IMR-90 (cell line): Measurements from ENCODE around the gene ADIG. TPM values are rescaled to one million over a fixed set of nuclear protein-coding genes. Genes with fewer than 3 reads are reported as not detected.

ENCODE experiments used
- ATAC-seq: fragments of 200-7000 bp; cut with Tn5 transposase; 2 replicates; pipeline ENCODE4 v1.9.1; 2020; ENCODE audit warnings: low read depth, mild to moderate bottlenecking, moderate library complexity
- BruUV-seq: library from RNA; stranded (reverse); fragments of 400-500 nt; replicated peaks from 2 replicates; lab custom pipeline; 2021; lab: Mats Ljungman, UMichigan
- CTCF ChIA-PET: fragments of 300-600 bp; formaldehyde crosslinking; extraction: SDS; loops from one replicate; lab custom pipeline; 2021; ENCODE audit warnings: antibody characterized with exemption; lab: Yijun Ruan, JAX
- POLR2A ChIA-PET: fragments of 300-600 bp; sonication (Branson Sonifier 250); formaldehyde crosslinking; loops from one replicate; lab custom pipeline; 2022; ENCODE audit warnings: antibody characterized with exemption; ENCODE audit not compliant: unreplicated experiment; lab: Charles Lee
- DNase-seq: peaks from one replicate; pipeline ENCODE4 v3.0.0; 2013
- H2AFZ ChIP-seq: replicated peaks from 2 replicates; pipeline ENCODE3; 2013; ENCODE audit warnings: low read length, mild to moderate bottlenecking; ENCODE audit not compliant: poor library complexity
- H2AK5ac ChIP-seq: 2 replicates; pipeline ENCODE4 v1.6.1; 2013; ENCODE audit warnings: low read depth, low read length, inconsistent platforms
- H2AK9ac ChIP-seq: replicated peaks from 2 replicates; pipeline ENCODE3; 2013; ENCODE audit warnings: mild to moderate bottlenecking, low read depth, low read length, moderate library complexity; ENCODE audit not compliant: poor library complexity
- H2BK120ac ChIP-seq: 2 replicates; pipeline ENCODE4 v1.6.1; 2013; ENCODE audit warnings: low read depth, low read length, inconsistent platforms
- H2BK15ac ChIP-seq: 3 replicates; pipeline ENCODE4 v1.6.1; 2013; ENCODE audit warnings: low read depth, low read length, inconsistent platforms
- H2BK20ac ChIP-seq: 2 replicates; pipeline ENCODE4 v1.6.1; 2013; ENCODE audit warnings: low read depth, mild to moderate bottlenecking, inconsistent platforms, low read length, moderate library complexity
- H2BK5ac ChIP-seq: 2 replicates; pipeline ENCODE4 v1.6.1; 2013; ENCODE audit warnings: mild to moderate bottlenecking, low read depth, low read length, inconsistent platforms; ENCODE audit not compliant: poor library complexity, severe bottlenecking
- H3K14ac ChIP-seq: replicated peaks from 2 replicates; pipeline ENCODE4 v1.6.1; 2013; ENCODE audit warnings: low read depth, low read length, inconsistent platforms
- H3K18ac ChIP-seq: 2 replicates; pipeline ENCODE4 v1.6.1; 2013; ENCODE audit warnings: low read depth, low read length, control low read depth
- H3K23ac ChIP-seq: 2 replicates; pipeline ENCODE4 v1.6.1; 2013; ENCODE audit warnings: low read depth, low read length, inconsistent platforms
- H3K27ac ChIP-seq: 2 replicates; pipeline ENCODE4 v1.5.1; 2013; ENCODE audit warnings: mild to moderate bottlenecking, control low read depth, low read length; ENCODE audit not compliant: insufficient read depth
- H3K27me3 ChIP-seq: 2 replicates; pipeline ENCODE4 v1.6.1; 2013; ENCODE audit warnings: low read length; ENCODE audit not compliant: control insufficient read depth, insufficient read depth
- H3K36me3 ChIP-seq: 2 replicates; pipeline ENCODE4 v1.6.1; 2013; ENCODE audit warnings: low read length, mixed read lengths; ENCODE audit not compliant: control insufficient read depth, insufficient read depth
- H3K4ac ChIP-seq: 2 replicates; pipeline ENCODE4 v1.6.1; 2013; ENCODE audit warnings: low read depth, low read length, inconsistent platforms
- H3K4me1 ChIP-seq: 2 replicates; pipeline ENCODE4 v1.6.1; 2013; ENCODE audit warnings: low read length, mixed read lengths; ENCODE audit not compliant: control insufficient read depth, insufficient read depth
- H3K4me2 ChIP-seq: 2 replicates; pipeline ENCODE4 v1.6.1; 2013; ENCODE audit warnings: low read depth, mild to moderate bottlenecking, control low read depth, low read length, moderate library complexity
- H3K4me3 ChIP-seq: 2 replicates; pipeline ENCODE4 v1.5.1; 2013; ENCODE audit warnings: low read depth, mild to moderate bottlenecking, control low read depth, low read length, moderate library complexity; ENCODE audit not compliant: insufficient read depth
- H3K56ac ChIP-seq: 2 replicates; pipeline ENCODE4 v1.6.1; 2013; ENCODE audit warnings: low read length, inconsistent platforms; ENCODE audit not compliant: insufficient read depth; ENCODE audit errors: extremely low read depth
- H3K79me1 ChIP-seq, 2 experiments: 2 replicates each; pipeline ENCODE4 v1.6.1; 2013; ENCODE audit warnings: low read length in 2 of 2, inconsistent platforms in 1 of 2, low read depth in 1 of 2
- H3K9ac ChIP-seq: 2 replicates; pipeline ENCODE4 v1.6.1; 2013; ENCODE audit warnings: low read depth, low read length, control low read depth
- H3K9me1 ChIP-seq: 2 replicates; pipeline ENCODE4 v1.6.1; 2013; ENCODE audit warnings: low read length, inconsistent platforms; ENCODE audit not compliant: insufficient read depth
- H3K9me3 ChIP-seq: 2 replicates; pipeline ENCODE4 v1.6.1; 2013; ENCODE audit warnings: low read length; ENCODE audit not compliant: control insufficient read depth, insufficient read depth
- H4K20me1 ChIP-seq: 2 replicates; pipeline ENCODE4 v1.6.1; 2013; ENCODE audit warnings: low read length, inconsistent platforms; ENCODE audit not compliant: insufficient read depth
- H4K5ac ChIP-seq: 2 replicates; pipeline ENCODE4 v1.6.1; 2013; ENCODE audit warnings: mild to moderate bottlenecking, low read depth, low read length, control low read depth
- H4K8ac ChIP-seq, 2 experiments: 2 replicates each; pipeline ENCODE4 v1.6.1; 2013; ENCODE audit warnings: low read depth in 2 of 2, low read length in 2 of 2, control low read depth in 1 of 2, inconsistent platforms in 1 of 2
- H4K91ac ChIP-seq: 2 replicates; pipeline ENCODE4 v1.6.1; 2013; ENCODE audit warnings: low read depth, low read length, inconsistent platforms; ENCODE audit not compliant: insufficient read depth
- BHLHE40 ChIP-seq: fragments of 150-350 bp; IDR thresholded peaks from 2 replicates; pipeline ENCODE4 v1.6.1; 2016; ENCODE audit warnings: mild to moderate bottlenecking, low read depth, low read length
- CEBPB ChIP-seq: IDR thresholded peaks from 2 replicates; pipeline ENCODE4 v1.6.1; 2012; ENCODE audit warnings: low read depth, low read length, improper control_type of control experiment
- CHD1 ChIP-seq: IDR thresholded peaks from 2 replicates; pipeline ENCODE4 v1.6.1; 2012; ENCODE audit warnings: low read depth, low read length, improper control_type of control experiment
- CTCF ChIP-seq: conservative IDR thresholded peaks from 2 replicates; pipeline ENCODE4 v1.5.1; 2012; ENCODE audit warnings: mild to moderate bottlenecking, low read depth, low read length, improper control_type of control experiment
- ELK1 ChIP-seq: fragments of 150-350 bp; IDR thresholded peaks from 2 replicates; pipeline ENCODE4 v1.6.1; 2016; ENCODE audit warnings: low read depth, mild to moderate bottlenecking, low read length, moderate library complexity, borderline replicate concordance
- MAFK ChIP-seq: IDR thresholded peaks from 2 replicates; pipeline ENCODE4 v1.6.1; 2012; ENCODE audit warnings: low read depth, low read length, improper control_type of control experiment
- MAZ ChIP-seq: IDR thresholded peaks from 2 replicates; pipeline ENCODE4 v1.6.1; 2012; ENCODE audit warnings: low read depth, mild to moderate bottlenecking, low read length, improper control_type of control experiment, moderate library complexity, borderline replicate concordance
- MXI1 ChIP-seq: IDR thresholded peaks from 2 replicates; pipeline ENCODE4 v1.6.1; 2012; ENCODE audit warnings: low read depth, mild to moderate bottlenecking, low read length, moderate library complexity, borderline replicate concordance
- NFE2L2 ChIP-seq: fragments of 150-350 bp; IDR thresholded peaks from 2 replicates; pipeline ENCODE4 v1.6.1; 2016; ENCODE audit warnings: low read depth, mild to moderate bottlenecking, low read length
- POLR2A ChIP-seq: IDR thresholded peaks from 2 replicates; pipeline ENCODE4 v1.6.1; 2012; ENCODE audit warnings: mild to moderate bottlenecking, low read depth, low read length
- RAD21 ChIP-seq: IDR thresholded peaks from 2 replicates; pipeline ENCODE4 v1.6.1; 2012; ENCODE audit warnings: low read length, improper control_type of control experiment
- RCOR1 ChIP-seq: IDR thresholded peaks from 2 replicates; pipeline ENCODE4 v1.6.1; 2012; ENCODE audit warnings: mild to moderate bottlenecking, low read length, improper control_type of control experiment; ENCODE audit not compliant: insufficient replicate concordance
- RFX5 ChIP-seq: IDR thresholded peaks from 2 replicates; pipeline ENCODE4 v1.8.0; 2012; ENCODE audit warnings: low read depth, mild to moderate bottlenecking, low read length, moderate library complexity
- SMC3 ChIP-seq: fragments of 150-350 bp; IDR thresholded peaks from 2 replicates; pipeline ENCODE4 v1.6.1; 2016; ENCODE audit warnings: low read depth, mild to moderate bottlenecking, antibody characterized with exemption, low read length, moderate library complexity
- USF2 ChIP-seq: fragments of 150-350 bp; IDR thresholded peaks from 2 replicates; pipeline ENCODE4 v1.6.1; 2017; ENCODE audit warnings: mild to moderate bottlenecking, antibody characterized with exemption, low read length, low read depth
- WGBS, 2 experiments: methylation state at CpG; one replicate each; pipeline versions ENCODE4 v1.1.5 to v1.1.7; 2013; ENCODE audit warnings: missing lambda C conversion rate in 2 of 2; ENCODE audit not compliant: insufficient read length in 1 of 2; ENCODE audit errors: extremely low coverage in 2 of 2; 5-methylcytosine and 5-hydroxymethylcytosine counted together
- dilution Hi-C: fragments of 300-500 bp; cut with HindIII; formaldehyde crosslinking; loops from one replicate; pipeline ENCODE4 v1.14.3; 2018; ENCODE audit warnings: low sequenced_read_pairs; ENCODE audit not compliant: unreplicated experiment
- in situ Hi-C: fragments of 300-500 bp; cut with MboI; formaldehyde crosslinking; loops from 3 replicates; pipeline ENCODE4 v1.14.3; 2019; ENCODE audit warnings: low sequenced_read_pairs, inconsistent platforms, mixed read lengths
- intact Hi-C: fragments of 100-400 bp; cut with micrococcal nuclease; formaldehyde crosslinking; loops from 2 replicates; pipeline ENCODE4 v1.10.0; 2022
- polyA plus RNA-seq, 3 experiments: library from polyadenylated mRNA; depleted of rRNA; stranded (reverse); fragments of >200 nt; gene quantifications; 2 replicates each; pipeline ENCODE4 v1.2.3, GENCODE V29; 2012; ENCODE audit warnings: low replicate concordance in 1 of 3
- total RNA-seq: library from RNA; depleted of rRNA; stranded (reverse); fragments of >200 nt; gene quantifications from 2 replicates; pipeline ENCODE4 v1.2.3, GENCODE V29; 2012

ADIG gene
- total and polyA plus RNA-seq, 2 of the 4 experiments (the other 2 are of a cell fraction), result not detected

- Histone ChIP-seq H3K18ac (no peak overlapping the region), H3K27ac (no peak overlapping the region), H4K5ac (no peak overlapping the region), H3K14ac (no peak overlapping the region), H2AK5ac (no peak overlapping the region), H3K9me1 (no peaks in the 10 kb centered on the region; the same call in 1 of the 2 replicates), H2AK9ac (no peak overlapping the region), H2BK5ac (no peak overlapping the region), H3K79me1 (no peaks in the 10 kb centered on the region; a peak in 1 of 4 replicates), H3K9ac (no peak overlapping the region), H4K20me1 (no peaks in the 10 kb centered on the region), H3K4me3 (no peak overlapping the region), H3K4me1 (no peaks in the 10 kb centered on the region), H2AFZ (no peak overlapping the region), H2BK15ac (no peak overlapping the region), H2BK20ac (no peak overlapping the region), H4K8ac (no peak overlapping the region), H3K4ac (no peak overlapping the region), H3K9me3 (no peaks in the 10 kb centered on the region), H3K36me3 (peaks cover 40% of the 10 kb centered on the region), H3K4me2 (no peak overlapping the region), H4K91ac (no peak overlapping the region), H3K23ac (no peak overlapping the region), H3K27me3 (no peaks in the 10 kb centered on the region), H3K56ac (no peak overlapping the region), H2BK120ac (no peak overlapping the region)
- in situ Hi-C loops, result no loop called here
- dilution Hi-C loops, result no loop called here
- POLR2A ChIA-PET, result no interaction called here
- no TSS peak for BruUV-seq
- intact Hi-C loops, result no loop called here
- ATAC-seq, result no peak
- 96% methylated on average over 5 of the region's 7 CpGs; no CpG with 5 or more reads in 1 of the 2 experiments for WGBS, 2 experiments
- no peak for DNase-seq
- TF ChIP-seq USF2 (no peak), NFE2L2 (no peak), MAFK (no peak), RCOR1 (no peak), MAZ (no peak), CHD1 (no peak), SMC3 (no peak), ELK1 (no peak), MXI1 (no peak), CTCF (no peak), CEBPB (no peak), RAD21 (no peak), RFX5 (no peak), POLR2A (no peak), BHLHE40 (no peak)
- CTCF ChIA-PET, result interaction anchor here (0.6 to 1.1 kb wide), 2 partner anchors 8 to 116 kb away, joined by 3 to 4 read pairs; partner anchors contain the start of gene SNHG17
Observed at GRCh38 chr20:38551056-38551626, 29.9 kb upstream of the ADIG start.
